GM12875 (cell line): ENCODE measurements around the gene HYAL4.
"Not testable (repeated sequence)": the region's sequence is repeated elsewhere in the genome, so short reads cannot be mapped to it uniquely, and the experiment has no call there.

Experiments
- H3K4me3 ChIP-seq: one replicate; pipeline ENCODE4 v1.5.1; 2011; ENCODE audit warnings: low read depth, low read length, control low read depth
- CTCF ChIP-seq: IDR thresholded peaks from 2 replicates; pipeline ENCODE4 v1.5.1; 2011; ENCODE audit warnings: low read depth, mild to moderate bottlenecking, control low read depth, inconsistent platforms, low read length, moderate library complexity, borderline replicate concordance; ENCODE audit not compliant: insufficient read depth

HYAL4 gene

GRCh38 chr7:123805287-123805686, 39.7 kb upstream of the HYAL4 start:
- no peak for TF ChIP-seq CTCF
- H3K4me3 ChIP-seq = no peak overlapping the region

GRCh38 chr7:123809471-123809870, 35.5 kb upstream of the HYAL4 start:
- no peak overlapping the region for H3K4me3 ChIP-seq

DNA sequence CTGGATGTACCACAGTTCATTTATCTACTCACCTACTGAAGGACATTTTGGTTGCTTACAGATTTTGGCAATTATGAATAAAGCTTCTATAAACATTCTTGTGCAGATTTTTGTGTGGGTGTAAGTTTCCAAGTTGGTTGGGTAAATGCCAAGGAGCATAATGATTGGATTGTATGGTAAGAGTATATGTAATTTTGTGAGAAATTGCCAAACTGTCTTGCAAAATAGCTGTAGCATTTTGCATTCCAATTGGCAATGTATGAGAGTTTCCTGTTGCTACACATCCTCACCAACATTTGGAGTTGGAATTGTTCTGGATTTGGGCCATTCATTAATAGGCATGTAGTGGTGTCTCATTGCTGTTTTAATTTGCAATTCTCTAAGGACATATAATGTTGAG, 33.9 kb upstream of the HYAL4 start:
- no peak for TF ChIP-seq CTCF
- H3K4me3 ChIP-seq = no peak overlapping the region

More at GRCh38 chr7:123809471-123809870, 35.5 kb upstream of the HYAL4 start:
- no peak for TF ChIP-seq CTCF

DNA sequence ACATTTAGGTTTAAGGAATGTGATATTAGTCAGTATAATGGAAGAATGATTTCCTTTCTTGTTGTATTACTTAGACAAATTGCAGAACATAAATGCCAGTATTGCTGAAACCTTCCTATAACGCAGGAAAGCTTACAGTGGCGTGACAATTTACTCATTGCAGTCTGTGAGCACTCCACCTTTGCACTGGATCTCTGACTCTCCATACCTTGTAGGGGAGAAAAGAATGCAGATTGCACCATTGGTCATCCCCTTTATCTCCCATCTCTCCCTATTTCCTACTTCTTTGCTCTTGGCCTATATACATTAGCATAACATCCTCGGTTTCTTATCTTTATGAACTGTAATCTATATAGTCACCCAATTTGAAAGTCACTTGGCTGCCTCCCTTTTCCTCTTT, 28.1 kb upstream of the HYAL4 start:
- no peak overlapping the region for H3K4me3 ChIP-seq
- no peak for TF ChIP-seq CTCF

- TF ChIP-seq CTCF = no peak
Observed at GRCh38 chr7:123819001-123819400, 26.0 kb upstream of the HYAL4 start.

DNA sequence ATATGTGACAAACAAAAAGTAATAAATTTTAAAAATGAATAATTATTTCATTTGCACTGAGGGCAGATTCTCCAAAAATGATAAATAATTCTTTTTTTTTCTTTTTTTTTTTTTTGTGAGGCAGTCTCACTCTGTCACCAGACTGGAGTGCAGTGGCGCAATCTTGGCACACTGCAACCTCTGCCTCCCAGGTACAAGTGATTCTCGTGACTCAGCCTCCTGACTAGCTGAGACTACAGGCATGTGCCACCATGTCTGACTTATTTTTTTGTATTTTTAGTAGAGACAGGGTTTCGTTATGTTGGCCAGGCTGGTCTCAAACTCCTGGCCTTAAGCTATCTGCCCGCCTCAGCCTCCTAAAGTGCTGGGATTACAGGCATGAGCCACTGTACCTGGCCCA, 25.2 kb upstream of the HYAL4 start:
- not testable (repeated sequence) for H3K4me3 ChIP-seq

More at GRCh38 chr7:123819001-123819400, 26.0 kb upstream of the HYAL4 start:
- H3K4me3 ChIP-seq = no peak overlapping the region

GRCh38 chr7:123820864-123821263, 24.1 kb upstream of the HYAL4 start:
- TF ChIP-seq CTCF = no peak
- H3K4me3 ChIP-seq = no peak overlapping the region

DNA sequence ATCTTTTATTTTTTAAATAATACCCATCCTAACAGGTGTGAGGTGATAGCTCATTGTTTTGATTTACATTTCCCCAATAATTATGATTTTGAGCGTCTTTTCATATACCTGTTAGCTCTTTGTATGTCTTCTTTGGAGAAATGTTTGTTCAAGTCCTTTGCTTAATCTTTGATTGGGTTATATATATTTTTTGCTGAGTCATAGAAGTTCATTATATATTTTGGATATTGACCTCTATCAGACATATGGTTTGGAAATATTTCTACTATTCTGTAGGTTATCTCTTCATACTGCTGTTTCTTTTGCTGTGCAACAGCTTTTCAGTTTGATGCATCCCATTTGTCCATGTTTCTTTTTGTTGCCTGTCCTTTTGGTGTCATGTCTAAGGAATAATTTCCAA, 23.6 kb upstream of the HYAL4 start:
- H3K4me3 ChIP-seq = no peak overlapping the region
- TF ChIP-seq CTCF = no peak
